ENCODE measurements around the gene IRGQ.

Gene IRGQ

GRCh38 chr19:43624933-43625332, 29.0 kb upstream of the IRGQ start:
- TF ChIP-seq TCF12 (IDR thresholded peaks at IDR 0.05; ENCODE audit: low read depth) (no peak), USF1 (IDR thresholded peaks at IDR 0.05) (no peak), EP300 (IDR thresholded peaks at IDR 0.05; ENCODE audit: borderline replicate concordance) (no peak), YY1 (IDR thresholded peaks at IDR 0.05; ENCODE audit: low read depth) (no peak)

GRCh38 chr19:43623889-43624670, 28.1 kb upstream of the IRGQ start:
- TF ChIP-seq EGR1 (IDR thresholded peaks at IDR 0.05) (peak; percentile 6; the same call in 1 of the 2 replicates), NFIC (IDR thresholded peaks at IDR 0.05) (no peak)

GRCh38 chr19:43622956-43623355, 27.0 kb upstream of the IRGQ start:
- TF ChIP-seq TAF1 (IDR thresholded peaks at IDR 0.05; ENCODE audit: low read depth) = no peak
- no peak for TF ChIP-seq RAD21 (IDR thresholded peaks at IDR 0.05; ENCODE audit: low read depth)
- no peak for TF ChIP-seq CEBPB (IDR thresholded peaks at IDR 0.05)
- TF ChIP-seq TEAD4 (IDR thresholded peaks at IDR 0.05) = no peak

GRCh38 chr19:43622070-43622469, 26.1 kb upstream of the IRGQ start:
- TF ChIP-seq EP300 (IDR thresholded peaks at IDR 0.05; ENCODE audit: borderline replicate concordance) (no peak), TCF12 (IDR thresholded peaks at IDR 0.05; ENCODE audit: low read depth) (no peak), CREB1 (IDR thresholded peaks at IDR 0.05; ENCODE audit: low read depth) (no peak)

- TF ChIP-seq CEBPB (IDR thresholded peaks at IDR 0.05) = no peak
Measured at GRCh38 chr19:43620061-43621001, 24.4 kb upstream of the IRGQ start.

GRCh38 chr19:43619262-43620060, 23.5 kb upstream of the IRGQ start, which contains the start of gene ZNF428:
ZNF428 (minus strand) TSS chr19:43619629; CDS start chr19:43614304, 5,325 bp downstream.
- TF ChIP-seq EP300 (IDR thresholded peaks at IDR 0.05; ENCODE audit: borderline replicate concordance) = no peak; the same call in 1 of the 2 replicates
- TF ChIP-seq TAF1 (IDR thresholded peaks at IDR 0.05; ENCODE audit: low read depth) = peak; percentile 20; the same call in 1 of the 2 replicates
- peak; percentile 79 for TF ChIP-seq MAX (IDR thresholded peaks at IDR 0.05)
- peak; percentile 88 for TF ChIP-seq ZBTB7A (IDR thresholded peaks at IDR 0.05; ENCODE audit: low read depth)
- TF ChIP-seq TEAD4 (IDR thresholded peaks at IDR 0.05) = 0 out of 2 replicates have a peak, but pooled peaks have one; percentile 9
- TF ChIP-seq USF1 (IDR thresholded peaks at IDR 0.05) = no peak

- TF ChIP-seq MAX (IDR thresholded peaks at IDR 0.05) (no peak), YY1 (IDR thresholded peaks at IDR 0.05; ENCODE audit: low read depth) (no peak)
Measured at GRCh38 chr19:43618921-43619261, 23.0 kb upstream of the IRGQ start.

GRCh38 chr19:43616954-43617353, 21.0 kb upstream of the IRGQ start:
- TF ChIP-seq REST (IDR thresholded peaks at IDR 0.05; ENCODE audit: low read depth) (no peak), USF1 (IDR thresholded peaks at IDR 0.05) (no peak), TEAD4 (IDR thresholded peaks at IDR 0.05) (no peak), TCF12 (IDR thresholded peaks at IDR 0.05; ENCODE audit: low read depth) (no peak), CEBPB (IDR thresholded peaks at IDR 0.05) (no peak), TAF1 (IDR thresholded peaks at IDR 0.05; ENCODE audit: low read depth) (no peak)
